Effector memory CD4-positive, alpha-beta T cell (primary cell): ENCODE measurements around the gene ORC3.

Source experiments
- DNase-seq, 3 donors: peaks; one replicate each; pipeline ENCODE4 v3.0.0-alpha.2; 2020
- H3K27ac ChIP-seq: 2 replicates; pipeline ENCODE4 v1.7.0; 2013; ENCODE audit warnings: mild to moderate bottlenecking, low read length, moderate library complexity; ENCODE audit not compliant: insufficient read depth, poor library complexity, severe bottlenecking
- H3K27me3 ChIP-seq: replicated peaks from 2 replicates; pipeline ENCODE4 v1.7.0; 2013; ENCODE audit warnings: mild to moderate bottlenecking, low read length; ENCODE audit not compliant: insufficient read depth, control insufficient read depth, poor library complexity, severe bottlenecking
- H3K36me3 ChIP-seq: 2 replicates; pipeline ENCODE4 v1.7.0; 2013; ENCODE audit warnings: mild to moderate bottlenecking, low read length, moderate library complexity; ENCODE audit not compliant: control insufficient read depth, insufficient read depth
- H3K4me1 ChIP-seq: 2 replicates; pipeline ENCODE4 v1.7.0; 2013; ENCODE audit warnings: low read length, mild to moderate bottlenecking; ENCODE audit not compliant: control insufficient read depth, insufficient read depth, poor library complexity, severe bottlenecking
- H3K4me3 ChIP-seq: 2 replicates; pipeline ENCODE4 v1.7.0; 2013; ENCODE audit warnings: low read length, low read depth, mild to moderate bottlenecking; ENCODE audit not compliant: insufficient read depth, poor library complexity, severe bottlenecking
- H3K9me3 ChIP-seq: 2 replicates; pipeline ENCODE4 v1.7.0; 2013; ENCODE audit warnings: mild to moderate bottlenecking, low read length, moderate library complexity; ENCODE audit not compliant: control insufficient read depth

ORC3 gene

GRCh38 chr6:87633851-87634250 is 43.9 kb downstream of the ORC3 start:
- Histone ChIP-seq H3K36me3 (peaks cover 9% of the 10 kb centered on the region), H3K27ac (no peak overlapping the region), H3K4me1 (no peaks in the 10 kb centered on the region), H3K4me3 (no peak overlapping the region), H3K9me3 (no peaks in the 10 kb centered on the region), H3K27me3 (no peaks in the 10 kb centered on the region)
- no peak for DNase-seq

GRCh38 chr6:87636315-87636714 is 46.4 kb downstream of the ORC3 start:
- H3K27me3 ChIP-seq = no peaks in the 10 kb centered on the region
- no peaks in the 10 kb centered on the region for H3K9me3 ChIP-seq
- no peak overlapping the region for H3K27ac ChIP-seq
- DNase-seq = no peak
- H3K36me3 ChIP-seq = peaks cover 9% of the 10 kb centered on the region
- H3K4me3 ChIP-seq = no peak overlapping the region
- no peaks in the 10 kb centered on the region for H3K4me1 ChIP-seq

- Histone ChIP-seq H3K36me3 (peaks cover 9% of the 10 kb centered on the region), H3K4me3 (no peak overlapping the region), H3K9me3 (no peaks in the 10 kb centered on the region), H3K27me3 (no peaks in the 10 kb centered on the region), H3K27ac (no peak overlapping the region), H3K4me1 (no peaks in the 10 kb centered on the region)
- DNase-seq = no peak
Observed at GRCh38 chr6:87637106-87637505, 47.2 kb downstream of the ORC3 start.

GRCh38 chr6:87639373-87639772 is 49.4 kb downstream of the ORC3 start:
- Histone ChIP-seq H3K4me1 (no peaks in the 10 kb centered on the region), H3K36me3 (peaks cover 4% of the 10 kb centered on the region), H3K27me3 (no peaks in the 10 kb centered on the region), H3K27ac (no peak overlapping the region), H3K4me3 (no peak overlapping the region), H3K9me3 (no peaks in the 10 kb centered on the region)
- DNase-seq = no peak

GRCh38 chr6:87641065-87641692 is 51.2 kb downstream of the ORC3 start:
- DNase-seq = no peak
- no peak overlapping the region for H3K27ac ChIP-seq
- no peaks in the 10 kb centered on the region for H3K9me3 ChIP-seq
- no peaks in the 10 kb centered on the region for H3K4me1 ChIP-seq
- H3K36me3 ChIP-seq = peaks cover 4% of the 10 kb centered on the region
- no peaks in the 10 kb centered on the region for H3K27me3 ChIP-seq
- no peak overlapping the region for H3K4me3 ChIP-seq

GRCh38 chr6:87645080-87645479 is 55.1 kb downstream of the ORC3 start:
- H3K36me3 ChIP-seq = no peaks in the 10 kb centered on the region
- no peak for DNase-seq
- H3K4me3 ChIP-seq = no peak overlapping the region
- H3K4me1 ChIP-seq = no peaks in the 10 kb centered on the region
- no peak overlapping the region for H3K27ac ChIP-seq
- no peaks in the 10 kb centered on the region for H3K9me3 ChIP-seq
- no peaks in the 10 kb centered on the region for H3K27me3 ChIP-seq

GRCh38 chr6:87653074-87653962 is 63.4 kb downstream of the ORC3 start:
- DNase-seq = no peak
- H3K27me3 ChIP-seq = no peaks in the 10 kb centered on the region
- H3K4me1 ChIP-seq = peaks cover 10% of the 10 kb centered on the region
- H3K36me3 ChIP-seq = no peaks in the 10 kb centered on the region
- no peak overlapping the region for H3K27ac ChIP-seq
- H3K4me3 ChIP-seq = no peak overlapping the region
- H3K9me3 ChIP-seq = no peaks in the 10 kb centered on the region

GRCh38 chr6:87654122-87654521 is 64.2 kb downstream of the ORC3 start:
- peaks cover 10% of the 10 kb centered on the region for H3K4me1 ChIP-seq
- H3K9me3 ChIP-seq = no peaks in the 10 kb centered on the region
- no peak overlapping the region for H3K4me3 ChIP-seq
- H3K36me3 ChIP-seq = no peaks in the 10 kb centered on the region
- H3K27me3 ChIP-seq = no peaks in the 10 kb centered on the region
- no peak overlapping the region for H3K27ac ChIP-seq
- DNase-seq = no peak

- Histone ChIP-seq H3K4me1 (peaks cover 10% of the 10 kb centered on the region), H3K4me3 (no peak overlapping the region), H3K9me3 (no peaks in the 10 kb centered on the region), H3K36me3 (no peaks in the 10 kb centered on the region), H3K27ac (no peak overlapping the region), H3K27me3 (no peaks in the 10 kb centered on the region)
- DNase-seq = no peak
Observed at GRCh38 chr6:87654875-87655454, 65.0 kb downstream of the ORC3 start.

GRCh38 chr6:87655824-87656223 is 65.9 kb downstream of the ORC3 start:
- H3K27ac ChIP-seq = no peak overlapping the region
- peaks cover 10% of the 10 kb centered on the region for H3K4me1 ChIP-seq
- H3K4me3 ChIP-seq = no peak overlapping the region
- H3K36me3 ChIP-seq = no peaks in the 10 kb centered on the region
- H3K27me3 ChIP-seq = no peaks in the 10 kb centered on the region
- no peak for DNase-seq
- H3K9me3 ChIP-seq = no peaks in the 10 kb centered on the region
